ENCODE data around the gene ZNF263.

DNA sequence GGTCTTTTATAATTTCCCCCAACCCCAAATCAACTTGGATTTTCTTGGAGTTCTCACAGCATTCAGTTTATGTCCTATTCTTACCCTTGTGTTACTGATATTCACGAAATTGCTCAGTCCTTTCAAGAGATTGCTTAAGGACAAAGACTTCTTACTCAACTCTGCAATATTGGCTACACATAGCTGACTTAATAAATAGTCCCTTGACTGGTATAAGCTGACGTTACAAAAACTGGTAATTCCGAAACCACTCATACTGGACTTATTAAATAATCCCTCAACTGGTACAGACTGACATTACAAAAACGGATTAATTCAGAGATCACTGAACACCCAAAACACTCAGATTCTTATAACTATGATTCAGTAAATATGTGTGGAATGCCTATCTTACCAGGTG, 21.1 kb downstream of the ZNF263 start:
- no peak for TF ChIP-seq ETV6 (CRISPR knock-in tag; IDR thresholded peaks at IDR 0.05)
- no peak for TF ChIP-seq TCF7 (CRISPR knock-in tag; IDR thresholded peaks at IDR 0.05; ENCODE audit: low read depth)
- TF ChIP-seq, protein P1, sequence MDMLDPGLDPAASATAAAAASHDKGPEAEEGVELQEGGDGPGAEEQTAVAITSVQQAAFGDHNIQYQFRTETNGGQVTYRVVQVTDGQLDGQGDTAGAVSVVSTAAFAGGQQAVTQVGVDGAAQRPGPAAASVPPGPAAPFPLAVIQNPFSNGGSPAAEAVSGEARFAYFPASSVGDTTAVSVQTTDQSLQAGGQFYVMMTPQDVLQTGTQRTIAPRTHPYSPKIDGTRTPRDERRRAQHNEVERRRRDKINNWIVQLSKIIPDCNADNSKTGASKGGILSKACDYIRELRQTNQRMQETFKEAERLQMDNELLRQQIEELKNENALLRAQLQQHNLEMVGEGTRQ (CRISPR knock-in tag; IDR thresholded peaks at IDR 0.05), result no peak
- TF ChIP-seq, protein P2, sequence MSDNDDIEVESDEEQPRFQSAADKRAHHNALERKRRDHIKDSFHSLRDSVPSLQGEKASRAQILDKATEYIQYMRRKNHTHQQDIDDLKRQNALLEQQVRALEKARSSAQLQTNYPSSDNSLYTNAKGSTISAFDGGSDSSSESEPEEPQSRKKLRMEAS (CRISPR knock-in tag; IDR thresholded peaks at IDR 0.05), result no peak
- TF ChIP-seq, protein P3, sequence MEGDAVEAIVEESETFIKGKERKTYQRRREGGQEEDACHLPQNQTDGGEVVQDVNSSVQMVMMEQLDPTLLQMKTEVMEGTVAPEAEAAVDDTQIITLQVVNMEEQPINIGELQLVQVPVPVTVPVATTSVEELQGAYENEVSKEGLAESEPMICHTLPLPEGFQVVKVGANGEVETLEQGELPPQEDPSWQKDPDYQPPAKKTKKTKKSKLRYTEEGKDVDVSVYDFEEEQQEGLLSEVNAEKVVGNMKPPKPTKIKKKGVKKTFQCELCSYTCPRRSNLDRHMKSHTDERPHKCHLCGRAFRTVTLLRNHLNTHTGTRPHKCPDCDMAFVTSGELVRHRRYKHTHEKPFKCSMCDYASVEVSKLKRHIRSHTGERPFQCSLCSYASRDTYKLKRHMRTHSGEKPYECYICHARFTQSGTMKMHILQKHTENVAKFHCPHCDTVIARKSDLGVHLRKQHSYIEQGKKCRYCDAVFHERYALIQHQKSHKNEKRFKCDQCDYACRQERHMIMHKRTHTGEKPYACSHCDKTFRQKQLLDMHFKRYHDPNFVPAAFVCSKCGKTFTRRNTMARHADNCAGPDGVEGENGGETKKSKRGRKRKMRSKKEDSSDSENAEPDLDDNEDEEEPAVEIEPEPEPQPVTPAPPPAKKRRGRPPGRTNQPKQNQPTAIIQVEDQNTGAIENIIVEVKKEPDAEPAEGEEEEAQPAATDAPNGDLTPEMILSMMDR (IDR thresholded peaks at IDR 0.05), result no peak
- TF ChIP-seq, protein P4, sequence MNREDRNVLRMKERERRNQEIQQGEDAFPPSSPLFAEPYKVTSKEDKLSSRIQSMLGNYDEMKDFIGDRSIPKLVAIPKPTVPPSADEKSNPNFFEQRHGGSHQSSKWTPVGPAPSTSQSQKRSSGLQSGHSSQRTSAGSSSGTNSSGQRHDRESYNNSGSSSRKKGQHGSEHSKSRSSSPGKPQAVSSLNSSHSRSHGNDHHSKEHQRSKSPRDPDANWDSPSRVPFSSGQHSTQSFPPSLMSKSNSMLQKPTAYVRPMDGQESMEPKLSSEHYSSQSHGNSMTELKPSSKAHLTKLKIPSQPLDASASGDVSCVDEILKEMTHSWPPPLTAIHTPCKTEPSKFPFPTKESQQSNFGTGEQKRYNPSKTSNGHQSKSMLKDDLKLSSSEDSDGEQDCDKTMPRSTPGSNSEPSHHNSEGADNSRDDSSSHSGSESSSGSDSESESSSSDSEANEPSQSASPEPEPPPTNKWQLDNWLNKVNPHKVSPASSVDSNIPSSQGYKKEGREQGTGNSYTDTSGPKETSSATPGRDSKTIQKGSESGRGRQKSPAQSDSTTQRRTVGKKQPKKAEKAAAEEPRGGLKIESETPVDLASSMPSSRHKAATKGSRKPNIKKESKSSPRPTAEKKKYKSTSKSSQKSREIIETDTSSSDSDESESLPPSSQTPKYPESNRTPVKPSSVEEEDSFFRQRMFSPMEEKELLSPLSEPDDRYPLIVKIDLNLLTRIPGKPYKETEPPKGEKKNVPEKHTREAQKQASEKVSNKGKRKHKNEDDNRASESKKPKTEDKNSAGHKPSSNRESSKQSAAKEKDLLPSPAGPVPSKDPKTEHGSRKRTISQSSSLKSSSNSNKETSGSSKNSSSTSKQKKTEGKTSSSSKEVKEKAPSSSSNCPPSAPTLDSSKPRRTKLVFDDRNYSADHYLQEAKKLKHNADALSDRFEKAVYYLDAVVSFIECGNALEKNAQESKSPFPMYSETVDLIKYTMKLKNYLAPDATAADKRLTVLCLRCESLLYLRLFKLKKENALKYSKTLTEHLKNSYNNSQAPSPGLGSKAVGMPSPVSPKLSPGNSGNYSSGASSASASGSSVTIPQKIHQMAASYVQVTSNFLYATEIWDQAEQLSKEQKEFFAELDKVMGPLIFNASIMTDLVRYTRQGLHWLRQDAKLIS (CRISPR knock-in tag; IDR thresholded peaks at IDR 0.05; ENCODE audit: borderline replicate concordance), result no peak
- no peak for TF ChIP-seq CBFB (CRISPR knock-in tag; IDR thresholded peaks at IDR 0.05; ENCODE audit: low read depth)
- TF ChIP-seq, protein P5, sequence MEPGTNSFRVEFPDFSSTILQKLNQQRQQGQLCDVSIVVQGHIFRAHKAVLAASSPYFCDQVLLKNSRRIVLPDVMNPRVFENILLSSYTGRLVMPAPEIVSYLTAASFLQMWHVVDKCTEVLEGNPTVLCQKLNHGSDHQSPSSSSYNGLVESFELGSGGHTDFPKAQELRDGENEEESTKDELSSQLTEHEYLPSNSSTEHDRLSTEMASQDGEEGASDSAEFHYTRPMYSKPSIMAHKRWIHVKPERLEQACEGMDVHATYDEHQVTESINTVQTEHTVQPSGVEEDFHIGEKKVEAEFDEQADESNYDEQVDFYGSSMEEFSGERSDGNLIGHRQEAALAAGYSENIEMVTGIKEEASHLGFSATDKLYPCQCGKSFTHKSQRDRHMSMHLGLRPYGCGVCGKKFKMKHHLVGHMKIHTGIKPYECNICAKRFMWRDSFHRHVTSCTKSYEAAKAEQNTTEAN (CRISPR knock-in tag; IDR thresholded peaks at IDR 0.05), result no peak
- TF ChIP-seq, protein P6, sequence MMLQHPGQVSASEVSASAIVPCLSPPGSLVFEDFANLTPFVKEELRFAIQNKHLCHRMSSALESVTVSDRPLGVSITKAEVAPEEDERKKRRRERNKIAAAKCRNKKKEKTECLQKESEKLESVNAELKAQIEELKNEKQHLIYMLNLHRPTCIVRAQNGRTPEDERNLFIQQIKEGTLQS (CRISPR knock-in tag; conservative IDR thresholded peaks at IDR 0.05), result no peak
- no peak for TF ChIP-seq FOXJ3 (CRISPR knock-in tag; IDR thresholded peaks at IDR 0.05; ENCODE audit: borderline replicate concordance)
- TF ChIP-seq, protein P7, sequence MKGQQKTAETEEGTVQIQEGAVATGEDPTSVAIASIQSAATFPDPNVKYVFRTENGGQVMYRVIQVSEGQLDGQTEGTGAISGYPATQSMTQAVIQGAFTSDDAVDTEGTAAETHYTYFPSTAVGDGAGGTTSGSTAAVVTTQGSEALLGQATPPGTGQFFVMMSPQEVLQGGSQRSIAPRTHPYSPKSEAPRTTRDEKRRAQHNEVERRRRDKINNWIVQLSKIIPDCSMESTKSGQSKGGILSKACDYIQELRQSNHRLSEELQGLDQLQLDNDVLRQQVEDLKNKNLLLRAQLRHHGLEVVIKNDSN (CRISPR knock-in tag; IDR thresholded peaks at IDR 0.05), result no peak

All from WTC11 (cell line).